Measurements from ENCODE around the gene ATP2B3. TPM values are rescaled to one million over a fixed set of nuclear protein-coding genes. Genes with fewer than 3 reads are reported as not detected.

Gene ATP2B3
- polyA plus RNA-seq, 3 donors: 0.11 to 0.24 (median 0.14) TPM

DNA sequence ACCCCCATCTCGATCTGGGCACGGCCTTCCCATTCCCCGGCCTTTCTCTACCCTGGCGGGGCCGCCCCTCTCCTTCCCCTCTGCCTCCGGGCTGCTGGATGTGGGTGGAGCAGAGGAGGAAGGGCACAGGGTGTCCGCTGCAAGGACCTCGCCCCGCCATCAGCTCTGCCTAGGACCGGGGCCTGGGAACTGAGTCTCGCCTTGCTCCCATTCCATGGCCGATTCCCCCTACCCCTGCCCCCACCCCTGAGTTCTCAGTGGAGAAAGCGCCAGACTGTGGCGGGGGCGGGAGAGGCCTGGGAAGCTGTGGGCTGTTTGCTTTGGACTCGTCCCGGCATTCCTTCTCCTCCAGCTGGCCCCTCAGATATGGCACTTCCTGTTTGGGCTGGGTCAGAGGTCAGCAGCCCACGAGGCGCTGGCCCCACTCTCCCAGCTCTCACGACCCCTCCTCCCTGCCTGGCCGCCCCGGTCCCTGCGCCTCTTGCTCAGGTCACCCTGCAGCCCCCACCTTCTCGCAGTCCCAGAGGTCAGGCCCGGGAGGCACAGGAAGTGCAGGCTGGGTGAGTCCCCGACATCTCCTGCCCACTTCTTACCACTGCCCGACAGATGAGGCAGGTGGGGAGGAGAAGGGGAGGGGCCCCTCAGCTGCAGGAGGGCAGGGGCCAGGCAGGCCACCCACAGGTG lies 29.1 kb upstream of the ATP2B3 start:
- no peak for DNase-seq (ENCODE audit: low read depth in 3 of 3, low spot score in 2 of 3)

DNA sequence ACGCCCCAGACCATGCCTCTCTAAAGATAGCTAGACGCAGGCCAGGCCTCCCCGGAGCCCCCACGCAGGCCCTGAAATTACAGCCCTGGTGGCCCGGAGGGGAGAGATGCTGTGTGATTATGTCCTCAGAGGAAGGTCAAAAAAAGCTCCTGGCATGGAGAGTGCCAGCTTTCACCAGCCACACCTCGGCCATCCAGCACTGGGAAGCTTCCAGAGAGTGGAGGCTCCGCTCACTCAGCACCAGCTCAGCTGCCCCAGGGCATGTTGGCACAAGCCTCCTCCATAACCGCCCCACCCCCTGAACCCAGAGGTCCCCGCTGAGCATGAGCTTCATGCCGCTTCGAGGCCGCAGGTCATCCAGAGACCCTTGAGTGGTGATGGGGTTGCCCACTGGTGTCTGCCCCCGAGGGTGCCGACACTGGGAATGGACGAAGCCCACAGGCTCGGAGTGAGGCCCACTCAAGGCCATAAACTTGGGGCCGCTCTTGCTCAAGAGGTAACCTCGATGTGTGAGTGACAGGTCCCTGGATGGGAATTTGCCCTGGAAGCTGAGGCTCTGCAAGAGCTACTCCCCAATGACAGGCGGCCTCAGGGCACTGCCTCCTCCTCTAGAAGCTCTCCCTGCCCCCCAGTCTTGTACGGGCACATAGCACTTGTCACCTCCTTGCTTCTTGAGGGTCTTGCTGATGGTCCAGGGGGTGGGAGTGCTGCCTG lies 27.1 kb upstream of the ATP2B3 start:
- no peak for DNase-seq (ENCODE audit: low read depth in 3 of 3, low spot score in 2 of 3)

DNA sequence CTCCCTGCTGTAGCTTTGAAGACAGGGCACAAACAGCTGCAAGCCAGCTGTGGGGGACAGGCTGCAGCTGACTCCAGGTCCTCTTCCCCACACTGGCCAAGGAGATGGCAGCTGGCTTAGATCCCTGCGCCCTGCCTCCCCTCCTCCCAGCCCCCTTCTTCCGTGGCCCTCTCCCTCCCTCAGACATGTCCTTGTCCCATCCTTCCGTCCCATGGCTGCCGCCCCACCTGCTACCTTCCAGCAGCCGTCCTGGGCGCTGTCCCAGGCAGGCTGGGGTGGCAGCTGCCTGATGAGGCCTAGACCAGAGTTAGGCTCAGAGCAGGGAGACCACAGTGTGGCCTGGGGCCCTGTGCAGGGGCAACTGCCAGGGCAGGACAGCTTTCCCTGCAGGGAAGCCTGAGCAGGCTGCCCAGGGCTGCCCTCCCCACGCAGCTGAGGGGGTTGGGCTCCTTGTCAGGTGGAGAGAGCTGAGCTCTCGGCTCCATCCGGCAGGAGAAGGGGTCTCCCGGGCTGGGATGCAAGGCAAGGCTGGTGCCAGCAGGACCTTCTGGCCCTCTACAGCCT lies 26.0 kb upstream of the ATP2B3 start:
- DNase-seq (ENCODE audit: low read depth in 3 of 3, low spot score in 2 of 3): no peak

GRCh38 chrX:153491918-153492317 lies 25.5 kb upstream of the ATP2B3 start:
- no peak for DNase-seq (ENCODE audit: low read depth in 3 of 3, low spot score in 2 of 3)

- no peak for DNase-seq (ENCODE audit: low read depth in 3 of 3, low spot score in 2 of 3)
Observed at GRCh38 chrX:153492543-153492942, 24.9 kb upstream of the ATP2B3 start.

DNA sequence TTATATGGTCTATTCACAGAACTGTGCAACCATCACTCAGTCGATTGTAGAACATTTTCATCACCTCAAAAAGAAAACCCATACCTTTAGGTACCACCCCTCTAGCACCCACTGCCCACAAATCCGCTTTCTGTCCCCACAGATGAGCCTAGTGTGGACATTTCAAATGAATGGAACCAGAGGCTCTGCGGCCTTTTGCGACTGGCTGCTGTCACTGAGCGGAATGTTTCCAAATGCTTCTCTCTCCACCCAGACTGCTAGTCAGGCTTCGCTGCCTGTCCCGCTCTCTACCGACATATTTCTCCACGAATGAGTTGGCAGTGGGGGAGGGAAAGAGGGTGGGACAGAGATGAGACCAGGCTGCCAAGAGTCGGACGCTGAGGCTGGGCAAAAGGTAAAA lies 24.4 kb upstream of the ATP2B3 start:
- DNase-seq (ENCODE audit: low read depth in 3 of 3, low spot score in 2 of 3): no peak

- no peak for DNase-seq (ENCODE audit: low read depth in 3 of 3, low spot score in 2 of 3)
Observed at GRCh38 chrX:153494061-153494460, 23.4 kb upstream of the ATP2B3 start.

DNA sequence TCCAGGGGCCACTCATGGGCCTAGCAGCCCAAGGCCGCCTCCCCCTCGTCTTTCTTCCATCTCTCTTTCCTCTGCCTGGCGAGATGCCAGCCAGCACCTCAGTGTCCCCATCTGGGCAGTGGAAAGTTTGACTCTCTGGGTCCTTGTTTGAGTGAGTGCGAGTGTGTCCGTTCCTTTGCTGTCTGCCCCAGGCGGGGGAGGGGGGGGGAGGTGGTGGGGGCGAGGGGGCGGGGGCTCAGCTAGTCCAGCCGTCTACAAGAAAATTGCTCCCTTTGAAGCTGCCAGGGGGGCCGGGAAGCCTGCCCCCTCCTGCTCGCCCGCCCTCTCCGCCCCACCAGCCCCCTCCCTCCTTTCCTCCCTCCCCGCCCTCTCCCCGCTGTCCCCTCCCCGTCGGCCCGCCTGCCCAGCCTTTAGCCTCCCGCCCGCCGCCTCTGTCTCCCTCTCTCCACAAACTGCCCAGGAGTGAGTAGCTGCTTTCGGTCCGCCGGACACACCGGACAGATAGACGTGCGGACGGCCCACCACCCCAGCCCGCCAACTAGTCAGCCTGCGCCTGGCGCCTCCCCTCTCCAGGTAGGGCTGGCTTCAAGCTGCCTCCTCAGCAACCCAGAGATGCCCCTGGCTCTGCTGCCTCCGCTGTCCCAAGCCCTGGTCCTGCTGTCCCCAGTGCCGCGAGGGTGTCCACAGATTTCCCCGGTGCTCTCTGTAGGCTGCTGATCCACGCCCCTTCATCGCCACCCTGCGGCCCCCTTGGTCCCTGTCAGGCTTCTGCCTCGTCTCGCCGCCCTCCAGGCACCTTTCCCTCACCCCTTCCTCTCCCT lies 22.7 kb upstream of the ATP2B3 start, which contains the start of gene BGN:
Gene BGN (plus strand): TSS at position 440 of the 821 bp plus-strand sequence. CDS start 9,652 bp downstream, outside the sequence.
- DNase-seq (ENCODE audit: low read depth in 3 of 3, low spot score in 2 of 3): no peak

GRCh38 chrX:153495362-153495751 lies 22.1 kb upstream of the ATP2B3 start:
- DNase-seq (ENCODE audit: low read depth in 3 of 3, low spot score in 2 of 3): no peak

- no peak for DNase-seq (ENCODE audit: low read depth in 3 of 3, low spot score in 2 of 3)
Observed at GRCh38 chrX:153495903-153496589, 21.4 kb upstream of the ATP2B3 start.

GRCh38 chrX:153496590-153496959 lies 20.9 kb upstream of the ATP2B3 start:
- no peak for DNase-seq (ENCODE audit: low read depth in 3 of 3, low spot score in 2 of 3)

DNA sequence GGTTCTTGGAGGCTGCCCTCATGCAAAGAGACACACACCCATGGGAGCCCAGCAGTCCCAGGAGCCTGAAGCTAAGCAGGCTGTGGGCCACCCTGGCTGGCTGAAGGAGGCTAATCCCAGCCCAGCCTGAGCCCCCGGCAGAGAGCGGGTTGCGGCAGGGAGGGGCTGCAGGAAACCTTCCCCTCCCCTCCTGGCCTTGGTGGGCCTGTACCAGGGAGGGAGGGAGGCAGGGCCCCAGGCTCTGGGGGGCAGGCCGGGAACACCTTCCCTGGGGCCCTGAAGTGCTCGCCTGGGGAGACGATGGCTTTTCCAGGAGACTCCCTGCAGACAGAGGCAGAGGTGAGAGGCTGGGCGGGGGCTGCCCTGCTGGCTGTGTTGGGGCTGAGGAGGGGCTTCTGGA lies 19.0 kb upstream of the ATP2B3 start:
- no peak for DNase-seq (ENCODE audit: low read depth in 3 of 3, low spot score in 2 of 3)

GRCh38 chrX:153499341-153499740 lies 18.1 kb upstream of the ATP2B3 start:
- no peak for DNase-seq (ENCODE audit: low read depth in 3 of 3, low spot score in 2 of 3)

DNA sequence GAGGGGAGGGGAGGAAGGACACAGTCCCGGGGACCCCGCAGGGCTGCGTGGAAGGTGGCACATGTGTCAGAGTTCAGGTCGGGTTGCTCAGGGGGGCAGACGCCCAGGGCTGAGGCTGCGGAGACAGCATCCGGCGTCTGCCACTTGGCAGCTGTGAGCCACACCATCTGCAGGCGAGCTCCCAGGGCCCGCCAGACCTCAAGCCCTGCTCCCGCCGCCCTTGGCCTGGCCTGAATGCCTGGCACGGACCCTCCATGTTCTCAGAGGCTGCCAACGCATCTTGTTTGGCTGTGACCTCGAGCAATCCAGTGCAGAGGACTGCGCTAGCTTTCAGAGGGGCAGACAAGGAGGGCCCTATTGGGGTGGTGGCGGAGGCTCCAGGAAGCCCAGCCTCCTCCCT lies 17.6 kb upstream of the ATP2B3 start:
- no peak for DNase-seq (ENCODE audit: low read depth in 3 of 3, low spot score in 2 of 3)

DNA sequence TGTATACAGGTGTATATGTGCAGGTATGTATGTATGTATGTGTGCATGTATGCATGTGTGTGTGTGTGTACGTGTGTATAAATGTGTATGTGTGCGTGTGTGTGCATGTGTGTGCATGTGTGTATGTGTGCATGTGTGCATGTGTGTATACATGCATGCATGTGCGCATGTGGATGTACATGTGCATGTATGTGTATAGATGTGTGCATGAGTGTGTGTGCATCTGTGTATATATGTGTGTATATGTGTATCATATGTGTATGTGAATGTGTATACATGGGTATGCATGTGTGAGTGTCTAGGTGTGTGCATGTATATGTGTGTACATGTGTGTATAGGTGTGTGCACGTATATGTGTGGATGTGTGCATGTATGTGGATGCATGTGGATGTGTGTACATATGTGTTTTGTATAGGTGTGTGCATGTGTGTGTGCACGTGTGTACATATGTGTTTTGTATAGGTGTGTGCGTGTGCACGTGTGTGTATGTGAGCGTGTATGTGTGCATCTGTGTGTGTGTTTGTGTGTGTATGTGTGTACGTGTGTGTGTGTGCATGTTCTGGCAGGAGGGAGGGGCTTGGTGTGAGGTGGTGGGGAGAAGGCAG lies 16.7 kb upstream of the ATP2B3 start:
- DNase-seq (ENCODE audit: low read depth in 3 of 3, low spot score in 2 of 3): no peak

- no peak for DNase-seq (ENCODE audit: low read depth in 3 of 3, low spot score in 2 of 3)
Observed at GRCh38 chrX:153501530-153501929, 15.9 kb upstream of the ATP2B3 start.

GRCh38 chrX:153502131-153502530 lies 15.3 kb upstream of the ATP2B3 start:
- DNase-seq (ENCODE audit: low read depth in 3 of 3, low spot score in 2 of 3): no peak

DNA sequence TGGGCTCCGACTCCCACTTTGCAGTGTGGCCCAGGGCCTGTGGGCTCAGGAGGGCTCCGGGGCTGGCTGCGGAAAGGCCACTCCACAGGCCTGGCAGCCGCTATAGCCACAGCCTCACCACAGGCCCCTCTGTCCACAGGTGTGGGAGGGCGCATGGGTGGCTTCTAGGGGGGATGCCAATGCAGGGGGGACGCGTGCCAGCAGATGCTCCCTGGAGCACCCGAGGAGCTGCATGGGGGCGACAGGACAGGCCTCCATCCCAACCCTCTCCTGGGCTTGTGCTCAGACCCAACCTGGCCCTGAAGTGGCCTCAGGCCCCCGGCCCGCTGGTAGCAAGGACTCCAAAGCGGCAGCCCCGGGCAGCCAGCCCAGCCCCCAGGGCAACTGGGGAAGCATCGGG lies 14.6 kb upstream of the ATP2B3 start:
- no peak for DNase-seq (ENCODE audit: low read depth in 3 of 3, low spot score in 2 of 3)

DNA sequence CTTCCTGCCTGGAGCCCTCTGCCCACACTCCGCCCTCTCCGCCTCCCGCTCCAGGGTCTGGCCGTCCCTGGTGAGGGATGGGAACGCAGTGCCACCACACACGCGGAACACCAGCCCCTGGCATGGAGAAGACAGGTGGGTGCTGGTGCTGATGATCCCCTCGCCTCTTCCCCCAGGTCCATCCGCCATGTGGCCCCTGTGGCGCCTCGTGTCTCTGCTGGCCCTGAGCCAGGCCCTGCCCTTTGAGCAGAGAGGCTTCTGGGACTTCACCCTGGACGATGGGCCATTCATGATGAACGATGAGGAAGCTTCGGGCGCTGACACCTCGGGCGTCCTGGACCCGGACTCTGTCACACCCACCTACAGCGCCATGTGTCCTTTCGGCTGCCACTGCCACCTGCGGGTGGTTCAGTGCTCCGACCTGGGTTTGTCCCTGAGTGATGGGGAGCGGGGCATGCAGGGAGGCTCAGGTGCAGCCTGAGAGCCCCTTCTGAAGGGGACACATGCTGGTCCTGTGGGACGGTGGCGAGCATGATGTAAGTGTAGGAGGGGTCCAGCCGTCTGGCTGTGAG lies 12.9 kb upstream of the ATP2B3 start:
- DNase-seq (ENCODE audit: low read depth in 3 of 3, low spot score in 2 of 3): no peak

DNA sequence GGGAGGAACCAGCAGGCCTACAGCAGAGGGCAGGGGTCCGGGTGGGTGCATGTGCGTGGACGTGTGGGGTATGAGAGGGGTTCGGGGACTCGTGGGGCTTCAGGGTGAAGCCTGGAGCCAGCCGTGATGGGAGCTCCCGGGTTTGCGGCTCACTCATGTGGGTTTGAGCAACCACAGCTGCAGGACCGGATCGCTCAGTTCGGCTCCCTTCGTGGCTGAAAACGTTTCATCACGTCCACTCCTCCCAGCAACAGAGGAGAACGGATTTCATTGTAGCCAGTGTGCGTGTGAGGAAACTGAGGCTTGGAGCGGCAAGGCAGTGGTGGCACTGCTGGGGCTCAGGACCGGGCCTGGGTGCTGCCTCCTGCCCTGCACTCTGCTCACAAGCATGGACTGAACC lies 12.1 kb upstream of the ATP2B3 start:
- DNase-seq (ENCODE audit: low read depth in 3 of 3, low spot score in 2 of 3): no peak

All from right renal cortex interstitium (tissue), 3 donors.